ENCODE measurements around the gene FRMD4A. TPM values are rescaled to one million over a fixed set of nuclear protein-coding genes. Genes with fewer than 3 reads are reported as not detected.

Gene FRMD4A
- total and polyA plus RNA-seq, 2 experiments from 2014 or later = 5.4 to 10.3 TPM

- Histone ChIP-seq H3K27ac (no peak overlapping the region), H3K36me3 (replicated peaks; ENCODE audit: insufficient read depth, low read depth) (no peaks in the 10 kb centered on the region), H4K20me1 (ENCODE audit: insufficient read depth, poor library complexity, severe bottlenecking) (no peaks in the 10 kb centered on the region), H3K9me3 (ENCODE audit: low read depth) (no peaks in the 10 kb centered on the region), H3K79me2 (no peaks in the 10 kb centered on the region), H2AFZ (no peak overlapping the region), H3K27me3 (no peaks in the 10 kb centered on the region), H3K4me1 (ENCODE audit: insufficient read depth) (peaks cover 5% of the 10 kb centered on the region), H3K9me2 (replicated peaks; ENCODE audit: insufficient read depth) (no peaks in the 10 kb centered on the region), H3K4me2 (no peak overlapping the region), H3K4me3 (no peak overlapping the region)
- DNase-seq (ENCODE audit: low spot score) = no peak
- 69% methylated on average over 5 of the region's 5 CpGs for WGBS (ENCODE audit: low lambda C conversion rate, missing lambda C conversion rate)
- TF ChIP-seq EZH2 (IDR thresholded peaks at IDR 0.05; ENCODE audit: borderline replicate concordance) (no peak), EZH2phosphoT487 (IDR thresholded peaks at IDR 0.05; ENCODE audit: low read depth, severe bottlenecking, unreplicated experiment) (no peak), CTCF (IDR thresholded peaks at IDR 0.05; ENCODE audit: poor library complexity) (no peak)
Observed at GRCh38 chr10:13925971-13926780, 404.5 kb downstream of the FRMD4A start.

DNA sequence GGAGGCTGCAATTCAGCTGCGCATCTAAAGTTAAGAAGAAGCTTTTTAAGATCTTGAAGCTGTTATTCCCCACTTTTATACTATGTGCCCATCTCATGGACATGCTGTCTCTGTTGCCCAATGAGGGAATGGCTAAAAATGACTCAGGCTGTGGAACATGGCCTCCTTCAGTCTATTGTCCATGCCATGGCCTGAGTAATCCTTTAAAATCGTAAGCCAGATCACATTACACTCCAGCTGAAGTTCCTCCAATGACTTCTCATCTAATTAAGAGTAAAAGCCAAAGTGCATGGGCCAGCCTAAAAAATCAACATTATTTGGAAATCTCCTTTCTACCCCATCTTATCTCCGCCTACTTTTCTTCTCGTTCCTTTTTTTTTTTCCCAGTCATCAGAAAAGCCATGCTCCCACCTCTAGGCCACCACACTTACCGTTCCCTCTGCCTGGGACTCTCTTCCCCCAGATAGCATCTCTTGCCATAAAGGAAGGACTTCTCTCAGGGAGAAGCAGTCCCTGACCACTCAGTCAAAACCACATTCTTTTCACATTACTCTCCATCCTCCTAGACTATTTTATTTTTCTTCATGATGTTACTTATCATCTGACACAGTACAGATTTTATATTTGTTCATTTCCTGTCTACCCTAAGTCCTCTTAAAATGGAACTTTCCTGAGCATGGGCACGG is 406.5 kb downstream of the FRMD4A start:
- TF ChIP-seq CTCF (IDR thresholded peaks at IDR 0.05; ENCODE audit: poor library complexity) (no peak), EZH2phosphoT487 (IDR thresholded peaks at IDR 0.05; ENCODE audit: low read depth, severe bottlenecking, unreplicated experiment) (no peak), EZH2 (IDR thresholded peaks at IDR 0.05; ENCODE audit: borderline replicate concordance) (no peak)
- no peak overlapping the region for H3K27ac ChIP-seq

GRCh38 chr10:13922586-13922985 is 408.1 kb downstream of the FRMD4A start:
- Histone ChIP-seq H4K20me1 (ENCODE audit: insufficient read depth, poor library complexity, severe bottlenecking) (no peaks in the 10 kb centered on the region), H3K27me3 (no peaks in the 10 kb centered on the region), H2AFZ (no peak overlapping the region), H3K9me3 (ENCODE audit: low read depth) (no peaks in the 10 kb centered on the region), H3K9me2 (replicated peaks; ENCODE audit: insufficient read depth) (no peaks in the 10 kb centered on the region), H3K4me2 (no peak overlapping the region), H3K36me3 (replicated peaks; ENCODE audit: insufficient read depth, low read depth) (no peaks in the 10 kb centered on the region), H3K4me3 (no peak overlapping the region), H3K27ac (no peak overlapping the region), H3K4me1 (ENCODE audit: insufficient read depth) (no peaks in the 10 kb centered on the region), H3K79me2 (no peaks in the 10 kb centered on the region)
- DNase-seq (ENCODE audit: low spot score) = no peak
- WGBS (ENCODE audit: low lambda C conversion rate, missing lambda C conversion rate) = 89% methylated on average over 1 of the region's 1 CpG
- no peak for TF ChIP-seq CTCF (IDR thresholded peaks at IDR 0.05; ENCODE audit: poor library complexity)
- no peak for TF ChIP-seq EZH2 (IDR thresholded peaks at IDR 0.05; ENCODE audit: borderline replicate concordance)
- no peak for TF ChIP-seq EZH2phosphoT487 (IDR thresholded peaks at IDR 0.05; ENCODE audit: low read depth, severe bottlenecking, unreplicated experiment)

More for the DNA sequence above, 406.5 kb downstream of the FRMD4A start:
- Histone ChIP-seq H3K9me3 (ENCODE audit: low read depth) (no peaks in the 10 kb centered on the region), H3K4me1 (ENCODE audit: insufficient read depth) (peaks cover 5% of the 10 kb centered on the region), H3K9me2 (replicated peaks; ENCODE audit: insufficient read depth) (no peaks in the 10 kb centered on the region), H3K36me3 (replicated peaks; ENCODE audit: insufficient read depth, low read depth) (no peaks in the 10 kb centered on the region), H3K27me3 (no peaks in the 10 kb centered on the region), H4K20me1 (ENCODE audit: insufficient read depth, poor library complexity, severe bottlenecking) (no peaks in the 10 kb centered on the region), H3K4me2 (no peak overlapping the region), H2AFZ (no peak overlapping the region), H3K79me2 (no peaks in the 10 kb centered on the region), H3K4me3 (no peak overlapping the region)
- DNase-seq (ENCODE audit: low spot score) = no peak
- 82% methylated on average over 6 of the region's 6 CpGs for WGBS (ENCODE audit: low lambda C conversion rate, missing lambda C conversion rate)

Data from hepatocyte (in vitro differentiated cells).